EL (cell line): ENCODE results near the gene PGBD5.
A peak's percentile ranks its signal among the peaks of the same experiment; 100 is the strongest.
"Not testable (repeated sequence)": the region's sequence is repeated elsewhere in the genome, so short reads cannot be mapped to it uniquely, and the experiment has no call there.

ENCODE experiments used
- DNase-seq: peaks from one replicate; pipeline ENCODE4 v3.0.0-alpha.2; 2016

PGBD5 gene

GRCh38 chr1:230426246-230427093 lies at the start of gene PGBD5:
PGBD5 (minus strand) TSS chr1:230426332; CDS start chr1:230425928, 404 bp downstream.
- DNase-seq, result peak; percentile 58

GRCh38 chr1:230474924-230475323 lies 48.8 kb upstream of the PGBD5 start:
- DNase-seq, result not testable (repeated sequence)

GRCh38 chr1:230470750-230471149 lies 44.6 kb upstream of the PGBD5 start:
- DNase-seq, result not testable (repeated sequence)

- DNase-seq, result no peak
Measured at GRCh38 chr1:230469271-230469670, 43.1 kb upstream of the PGBD5 start.

GRCh38 chr1:230465691-230466090 lies 39.6 kb upstream of the PGBD5 start:
- no peak for DNase-seq

GRCh38 chr1:230464671-230465070 lies 38.5 kb upstream of the PGBD5 start:
- no peak for DNase-seq

GRCh38 chr1:230463760-230464159 lies 37.6 kb upstream of the PGBD5 start:
- no peak for DNase-seq

GRCh38 chr1:230463326-230463725 lies 37.2 kb upstream of the PGBD5 start:
- DNase-seq, result no peak

GRCh38 chr1:230459465-230459864 lies 33.3 kb upstream of the PGBD5 start:
- peak; percentile 45 for DNase-seq

- DNase-seq, result peak; percentile 8
Measured at GRCh38 chr1:230458509-230458908, 32.4 kb upstream of the PGBD5 start.

- DNase-seq, result no peak
Measured at GRCh38 chr1:230456478-230456877, 30.3 kb upstream of the PGBD5 start.

GRCh38 chr1:230455291-230455690 lies 29.2 kb upstream of the PGBD5 start:
- DNase-seq, result no peak

- no peak for DNase-seq
Measured at GRCh38 chr1:230453377-230453776, 27.2 kb upstream of the PGBD5 start.

GRCh38 chr1:230441183-230442029 lies 15.3 kb upstream of the PGBD5 start:
- no peak for DNase-seq

- DNase-seq, result no peak
Measured at GRCh38 chr1:230435108-230435507, 9.0 kb upstream of the PGBD5 start.

GRCh38 chr1:230431527-230431926 lies 5.4 kb upstream of the PGBD5 start:
- no peak for DNase-seq

- DNase-seq, result no peak
Measured at GRCh38 chr1:230430499-230430898, 4.4 kb upstream of the PGBD5 start.

GRCh38 chr1:230429067-230429735 lies 3.1 kb upstream of the PGBD5 start:
- DNase-seq, result no peak

GRCh38 chr1:230427981-230428380 lies 1.8 kb upstream of the PGBD5 start:
- DNase-seq, result no peak

- no peak for DNase-seq
Measured at GRCh38 chr1:230427094-230427876, 1.2 kb upstream of the PGBD5 start.

GRCh38 chr1:230425252-230426091 lies 660 bp downstream of the PGBD5 start:
- DNase-seq, result no peak
